Neural progenitor cell (in vitro differentiated cells): Measurements from ENCODE around the gene RRN3.
"Not testable (repeated sequence)": the region's sequence is repeated elsewhere in the genome, so short reads cannot be mapped to it uniquely, and the experiment has no call there.

Experiments used
- CTCF ChIP-seq: fragments of 200-600 bp; sonication (generic); IDR thresholded peaks from 2 replicates; pipeline ENCODE4 v1.5.1; 2017; ENCODE audit warnings: antibody characterized with exemption, mild to moderate bottlenecking
- EZH2 ChIP-seq: fragments of 200-600 bp; sonication (generic); IDR thresholded peaks from 2 replicates; pipeline ENCODE4 v1.6.1; 2017; ENCODE audit warnings: antibody characterized with exemption, mild to moderate bottlenecking, moderate library complexity

- TF ChIP-seq CTCF: peak; percentile 9
- TF ChIP-seq EZH2: not testable (repeated sequence)
Observed at GRCh38 chr16:15090663-15091269, 3.3 kb downstream of the RRN3 start.
